B cell (primary cell): ENCODE measurements around the gene ZNF423. TPM values are rescaled to one million over a fixed set of nuclear protein-coding genes. Genes with fewer than 3 reads are reported as not detected.

ENCODE experiments used
- ATAC-seq: fragments of 200-7000 bp; cut with Tn5 transposase; one replicate; pipeline ENCODE4 v1.10.0; 2021; ENCODE audit warnings: low read depth, mild to moderate bottlenecking, moderate number of reproducible peaks, moderate library complexity
- CTCF ChIA-PET: fragments of 350-600 bp; sonication (Branson Sonifier 250); formaldehyde crosslinking; loops from one replicate; lab custom pipeline; 2021; ENCODE audit warnings: antibody characterized with exemption, inconsistent platforms; lab: Charles Lee
- POLR2A ChIA-PET: fragments of 350-600 bp; sonication (Branson Sonifier 250); formaldehyde crosslinking; loops from one replicate; lab custom pipeline; 2021; ENCODE audit warnings: antibody characterized with exemption; lab: Charles Lee
- DNase-seq: peaks from one replicate; pipeline ENCODE4 v3.0.0; 2013
- H2AFZ ChIP-seq: 2 replicates; pipeline ENCODE4 v1.6.1; 2012; ENCODE audit warnings: mild to moderate bottlenecking, low read depth, low read length; ENCODE audit not compliant: insufficient read depth, poor library complexity, severe bottlenecking
- H3K27ac ChIP-seq, 2 donors: 1 replicate in 1 of 2; 2 replicates in 1 of 2; pipeline ENCODE4 v1.5.1; 2012 to 2013; ENCODE audit warnings: low read length in 2 of 2, mild to moderate bottlenecking in 2 of 2, moderate library complexity in 1 of 2
- H3K27me3 ChIP-seq, 4 experiments: fragments of 200-600 bp in 1 of 4; sonication (generic) in 1 of 4; replicated peaks in 1 of 4; 1 replicate in 2 of 4; 2 replicates in 2 of 4; pipeline versions ENCODE4 v1.6.1 to v1.7.0; 2013 to 2016; ENCODE audit warnings: low read length in 3 of 4, mild to moderate bottlenecking in 2 of 4, mixed read lengths in 1 of 4, moderate library complexity in 1 of 4; ENCODE audit not compliant: insufficient read depth in 4 of 4, control insufficient read depth in 3 of 4; ENCODE audit errors: control extremely low read depth in 1 of 4
- H3K36me3 ChIP-seq, 2 experiments: replicated peaks in 1 of 2; 1 replicate in 1 of 2; 2 replicates in 1 of 2; pipeline versions ENCODE4 v1.6.1 to v1.7.1; 2013; ENCODE audit warnings: low read length in 1 of 2; ENCODE audit not compliant: insufficient read depth in 2 of 2, control insufficient read depth in 1 of 2; ENCODE audit errors: control extremely low read depth in 1 of 2, extremely low read depth in 1 of 2
- H3K4me1 ChIP-seq, 2 donors: fragments of 200-600 bp in 1 of 2; sonication (generic) in 1 of 2; 1 replicate in 1 of 2; 2 replicates in 1 of 2; pipeline versions ENCODE4 v1.5.1 to v1.6.1; 2013 to 2017; ENCODE audit warnings: low read length in 2 of 2; ENCODE audit not compliant: control insufficient read depth in 2 of 2, insufficient read depth in 2 of 2
- H3K4me2 ChIP-seq: replicated peaks from 2 replicates; pipeline ENCODE3; 2012; ENCODE audit warnings: mild to moderate bottlenecking, low read depth, low read length; ENCODE audit not compliant: poor library complexity, severe bottlenecking
- H3K4me3 ChIP-seq, 5 experiments: fragments of 200-600 bp in 1 of 5; sonication (generic) in 1 of 5; 1 replicate in 3 of 5; 2 replicates in 2 of 5; pipeline versions ENCODE4 v1.5.1 to v1.7.0; 2011 to 2016; ENCODE audit warnings: low read length in 4 of 5, mild to moderate bottlenecking in 4 of 5, low read depth in 2 of 5, control low read depth in 1 of 5, moderate library complexity in 1 of 5; ENCODE audit not compliant: insufficient read depth in 1 of 5; ENCODE audit errors: control extremely low read depth in 1 of 5, extremely low read depth in 1 of 5
- H3K79me2 ChIP-seq: fragments of 200-600 bp; sonication (generic); one replicate; pipeline ENCODE4 v1.6.0; 2016; ENCODE audit warnings: low read length; ENCODE audit not compliant: control insufficient read depth, insufficient read depth
- H3K9ac ChIP-seq: fragments of 200-600 bp; sonication (generic); 2 replicates; pipeline ENCODE4 v1.6.1; 2017; ENCODE audit warnings: mild to moderate bottlenecking, low read length, moderate library complexity
- H3K9me3 ChIP-seq, 3 donors: one replicate each; pipeline versions ENCODE4 v1.6.1 to v1.7.1; 2013; ENCODE audit warnings: low read length in 2 of 3; ENCODE audit not compliant: control insufficient read depth in 2 of 3, insufficient read depth in 1 of 3; ENCODE audit errors: control extremely low read depth in 1 of 3
- H4K20me1 ChIP-seq: 2 replicates; pipeline ENCODE4 v1.6.0; 2012; ENCODE audit warnings: mild to moderate bottlenecking, low read length; ENCODE audit not compliant: insufficient read depth, control insufficient read depth, poor library complexity, severe bottlenecking
- H3K27ac Mint-ChIP-seq: one replicate; pipeline ENCODE4 v1.8.0; 2021; ENCODE audit warnings: mixed read lengths
- H3K27me3 Mint-ChIP-seq: one replicate; pipeline ENCODE4 v1.8.0; 2021; ENCODE audit warnings: mixed read lengths
- H3K4me1 Mint-ChIP-seq: one replicate; pipeline ENCODE4 v1.8.0; 2021; ENCODE audit warnings: mixed read lengths
- H3K4me3 Mint-ChIP-seq: one replicate; pipeline ENCODE4 v1.8.0; 2021; ENCODE audit warnings: mixed read lengths
- H3K9me3 Mint-ChIP-seq: one replicate; pipeline ENCODE4 v1.8.0; 2022; ENCODE audit warnings: mixed read lengths; ENCODE audit not compliant: insufficient read depth
- EZH2 ChIP-seq: IDR thresholded peaks from 2 replicates; pipeline ENCODE4 v1.6.1; 2012; ENCODE audit warnings: borderline replicate concordance, low read depth, mild to moderate bottlenecking, moderate library complexity, low read length; ENCODE audit not compliant: insufficient read depth, poor library complexity, severe bottlenecking
- WGBS: methylation state at CpG from one replicate; pipeline ENCODE4 v1.1.5; 2013; ENCODE audit warnings: missing lambda C conversion rate; ENCODE audit not compliant: insufficient coverage; 5-methylcytosine and 5-hydroxymethylcytosine counted together
- intact Hi-C: fragments of 100-400 bp; cut with micrococcal nuclease; formaldehyde crosslinking; loops from one replicate; pipeline ENCODE4 v1.10.0; 2022
- polyA plus RNA-seq: library from polyadenylated mRNA; depleted of rRNA; stranded (reverse); fragments of >200 nt; gene quantifications from 2 replicates; pipeline ENCODE4 v1.2.3, GENCODE V29; 2012
- total RNA-seq, 2 donors: library from RNA; stranded (reverse); fragments of 120-200 nt in 1 of 2; gene quantifications; 1 replicate in 1 of 2; 2 replicates in 1 of 2; pipeline versions ENCODE4 v1.2.3 to v1.2.4, GENCODE V29; 2013 to 2022
- TF ChIP-seq, protein P1 (sequence below): fragments of 200-600 bp; IDR thresholded peaks from one replicate; pipeline ENCODE4 v1.8.0; 2022; ENCODE audit warnings: antibody characterized with exemption, mild to moderate bottlenecking

ZNF423 gene
- total and polyA plus RNA-seq, 2 donors (not counting 1 experiment from before 2014, with no cell fraction given) = not detected

- ChIA-PET CTCF (no interaction called here), POLR2A (no interaction called here)
- no peak for DNase-seq
- Mint-ChIP-seq H3K27ac (no peak overlapping the region), H3K4me1 (no peaks in the 10 kb centered on the region), H3K4me3 (no peak overlapping the region), H3K27me3 (peaks cover 12% of the 10 kb centered on the region), H3K9me3 (no peaks in the 10 kb centered on the region)
- Histone ChIP-seq H3K4me2 (no peak overlapping the region), H3K4me3 (no peak overlapping the region), H3K79me2 (no peaks in the 10 kb centered on the region), H3K27me3 (peaks cover 0 to 6% (median 0%) of the 10 kb centered on the region in 4 experiments), H3K4me1 (no peaks in the 10 kb centered on the region), H3K9me3 (peaks cover 0 to 4% (median 0%) of the 10 kb centered on the region in 3 donors), H3K36me3 (no peaks in the 10 kb centered on the region), H3K27ac (no peak overlapping the region), H4K20me1 (no peaks in the 10 kb centered on the region), H2AFZ (no peak overlapping the region), H3K9ac (no peak overlapping the region)
- TF ChIP-seq EZH2 = no peak
- TF ChIP-seq, protein P1, sequence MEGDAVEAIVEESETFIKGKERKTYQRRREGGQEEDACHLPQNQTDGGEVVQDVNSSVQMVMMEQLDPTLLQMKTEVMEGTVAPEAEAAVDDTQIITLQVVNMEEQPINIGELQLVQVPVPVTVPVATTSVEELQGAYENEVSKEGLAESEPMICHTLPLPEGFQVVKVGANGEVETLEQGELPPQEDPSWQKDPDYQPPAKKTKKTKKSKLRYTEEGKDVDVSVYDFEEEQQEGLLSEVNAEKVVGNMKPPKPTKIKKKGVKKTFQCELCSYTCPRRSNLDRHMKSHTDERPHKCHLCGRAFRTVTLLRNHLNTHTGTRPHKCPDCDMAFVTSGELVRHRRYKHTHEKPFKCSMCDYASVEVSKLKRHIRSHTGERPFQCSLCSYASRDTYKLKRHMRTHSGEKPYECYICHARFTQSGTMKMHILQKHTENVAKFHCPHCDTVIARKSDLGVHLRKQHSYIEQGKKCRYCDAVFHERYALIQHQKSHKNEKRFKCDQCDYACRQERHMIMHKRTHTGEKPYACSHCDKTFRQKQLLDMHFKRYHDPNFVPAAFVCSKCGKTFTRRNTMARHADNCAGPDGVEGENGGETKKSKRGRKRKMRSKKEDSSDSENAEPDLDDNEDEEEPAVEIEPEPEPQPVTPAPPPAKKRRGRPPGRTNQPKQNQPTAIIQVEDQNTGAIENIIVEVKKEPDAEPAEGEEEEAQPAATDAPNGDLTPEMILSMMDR = no peak
- intact Hi-C loops = no loop called here
- WGBS = 17% methylated on average over 2 of the region's 4 CpGs
- no peak for ATAC-seq
Measured at GRCh38 chr16:49452108-49452507, 403.8 kb downstream of the ZNF423 start.

DNA sequence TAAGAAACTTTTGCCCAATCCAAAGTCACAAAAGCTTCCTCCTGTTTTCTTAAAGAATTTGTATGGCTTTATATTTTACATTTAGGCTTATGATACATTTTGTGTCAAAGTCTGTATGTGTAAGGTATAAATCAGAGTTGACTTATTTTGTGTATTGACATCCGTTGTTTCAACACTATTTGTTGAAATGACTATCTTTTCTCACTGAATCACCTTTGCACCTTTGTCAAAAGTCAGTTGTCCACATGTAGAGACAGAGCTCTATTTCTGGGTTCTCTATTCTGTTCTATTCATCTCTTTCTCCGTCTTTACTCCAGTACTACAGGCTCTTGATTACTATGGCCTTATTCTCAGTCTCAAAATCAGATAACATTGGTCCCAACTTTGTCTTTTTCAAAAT is 409.1 kb downstream of the ZNF423 start:
- H3K27ac Mint-ChIP-seq = no peak overlapping the region
- no peak overlapping the region for H3K4me3 ChIP-seq
- H3K4me2 ChIP-seq = no peak overlapping the region
- no peak overlapping the region for H3K4me3 Mint-ChIP-seq
- H3K4me1 Mint-ChIP-seq = peaks cover 9% of the 10 kb centered on the region
- no peaks in the 10 kb centered on the region for H3K79me2 ChIP-seq
- no peak overlapping the region for H3K27ac ChIP-seq
- no peaks in the 10 kb centered on the region for H3K27me3 ChIP-seq
- no peak overlapping the region for H3K9ac ChIP-seq
- H3K9me3 Mint-ChIP-seq = no peaks in the 10 kb centered on the region
- no peak for ATAC-seq
- intact Hi-C loops = no loop called here
- ChIA-PET POLR2A (no interaction called here), CTCF (interaction anchor here (0.6 kb wide), 1 partner anchor 367 kb away, joined by 3 read pairs; no protein-coding TSS in a partner anchor)
- TF ChIP-seq EZH2 = no peak
- TF ChIP-seq, protein P1 = no peak
- H4K20me1 ChIP-seq = no peaks in the 10 kb centered on the region
- no peaks in the 10 kb centered on the region for H3K36me3 ChIP-seq
- no peak overlapping the region for H2AFZ ChIP-seq
- peaks cover 5 to 8% of the 10 kb centered on the region in 2 donors for H3K4me1 ChIP-seq
- H3K27me3 Mint-ChIP-seq = peaks cover 6% of the 10 kb centered on the region
- no peak for DNase-seq
- WGBS = 80% methylated on average over 1 of the region's 2 CpGs
- no peaks in the 10 kb centered on the region for H3K9me3 ChIP-seq
